ENCODE measurements around the gene OR2A12.

- TF ChIP-seq POLR2AphosphoS5 (IDR thresholded peaks at IDR 0.05; ENCODE audit: low read depth, low read length) (no peak), REST (IDR thresholded peaks at IDR 0.05; ENCODE audit: low read depth, low read length) (no peak), MAX (IDR thresholded peaks at IDR 0.05; ENCODE audit: low read depth) (no peak), ELF1 (IDR thresholded peaks at IDR 0.05) (no peak), GATA2 (CRISPR knock-in tag; IDR thresholded peaks at IDR 0.05) (no peak), CTCF (IDR thresholded peaks at IDR 0.05) (no peak), NFIC (IDR thresholded peaks at IDR 0.05; ENCODE audit: borderline replicate concordance) (no peak), RFX5 (IDR thresholded peaks at IDR 0.05; ENCODE audit: low read length) (no peak), FOXM1 (IDR thresholded peaks at IDR 0.05; ENCODE audit: low read depth) (no peak), SMC3 (IDR thresholded peaks at IDR 0.05; ENCODE audit: low read depth, low read length) (no peak), EP300 (IDR thresholded peaks at IDR 0.05; ENCODE audit: borderline replicate concordance in 1 of 2, low read depth in 1 of 2, low read length in 1 of 2) (no peak)
Measured at GRCh38 chr7:144148224-144148827, 62.2 kb downstream of the OR2A12 start.

Measured in SK-N-SH (cell line).